C4-2B (cell line): ENCODE data around the gene ZFAND2B.

ENCODE experiments used
- CTCF ChIP-seq: fragments of 450-650 bp; conservative IDR thresholded peaks from 2 replicates; pipeline ENCODE4 v1.5.1; 2017; ENCODE audit warnings: mild to moderate bottlenecking
- ZFX ChIP-seq: fragments of 450-650 bp; IDR thresholded peaks from 2 replicates; pipeline ENCODE4 v1.6.1; 2017

GRCh38 chr2:219234331-219234730 is 27.7 kb downstream of the ZFAND2B start:
- TF ChIP-seq CTCF (no peak), ZFX (no peak)
